OCI-LY1 (cell line): Measurements from ENCODE around the gene USP40.
A peak's percentile ranks its signal among the peaks of the same experiment; 100 is the strongest.

Experiments used
- H2AFZ ChIP-seq: fragments of 200-600 bp; sonication (generic), shearing (Covaris generic); 2 replicates; pipeline ENCODE4 v1.6.0; 2014; ENCODE audit warnings: antibody characterized with exemption, mild to moderate bottlenecking, low read length
- H3F3A ChIP-seq: fragments of 200-600 bp; sonication (generic), shearing (Covaris generic); 2 replicates; pipeline ENCODE4 v1.6.0; 2014; ENCODE audit warnings: mild to moderate bottlenecking, antibody characterized with exemption, low read length, moderate library complexity; ENCODE audit not compliant: insufficient read depth
- H3K27ac ChIP-seq: fragments of 200-600 bp; sonication (generic); 2 replicates; pipeline ENCODE4 v1.5.1; 2014; ENCODE audit warnings: low read length, mixed run types, mild to moderate bottlenecking, low read depth; ENCODE audit not compliant: poor library complexity, severe bottlenecking
- H3K27me3 ChIP-seq: fragments of 200-600 bp; sonication (generic); 2 replicates; pipeline ENCODE4 v1.6.0; 2014; ENCODE audit warnings: antibody characterized with exemption, mild to moderate bottlenecking, low read length, moderate library complexity; ENCODE audit not compliant: insufficient read depth
- H3K36me3 ChIP-seq: fragments of 200-600 bp; sonication (generic); 2 replicates; pipeline ENCODE4 v1.6.1; 2014; ENCODE audit warnings: mild to moderate bottlenecking, antibody characterized with exemption, low read length, moderate library complexity, mixed read lengths; ENCODE audit not compliant: insufficient read depth
- H3K4me1 ChIP-seq: fragments of 200-600 bp; sonication (generic); 2 replicates; pipeline ENCODE4 v1.5.1; 2014; ENCODE audit warnings: mild to moderate bottlenecking, low read length, moderate library complexity; ENCODE audit not compliant: insufficient read depth, severe bottlenecking
- H3K4me2 ChIP-seq: fragments of 200-600 bp; sonication (generic), shearing (Covaris generic); 2 replicates; pipeline ENCODE4 v1.6.1; 2014; ENCODE audit warnings: low read length
- H3K4me3 ChIP-seq: fragments of 200-600 bp; sonication (generic); 2 replicates; pipeline ENCODE4 v1.5.1; 2014; ENCODE audit warnings: low read length, low read depth, mild to moderate bottlenecking, mixed read lengths; ENCODE audit not compliant: poor library complexity, severe bottlenecking
- H3K79me2 ChIP-seq: fragments of 200-600 bp; shearing (Covaris generic); 2 replicates; pipeline ENCODE4 v1.6.1; 2016; ENCODE audit warnings: mixed run types, low read length, mixed read lengths; ENCODE audit not compliant: insufficient read depth
- H3K9ac ChIP-seq: fragments of 200-600 bp; sonication (generic), shearing (Covaris generic); 2 replicates; pipeline ENCODE4 v1.6.1; 2014; ENCODE audit warnings: mild to moderate bottlenecking, low read length, mixed read lengths
- H3K9me2 ChIP-seq: fragments of 200-600 bp; sonication (generic), shearing (Covaris generic); 2 replicates; pipeline ENCODE4 v1.6.1; 2014; ENCODE audit warnings: low read depth, mild to moderate bottlenecking, low read length, mixed read lengths
- H3K9me3 ChIP-seq: fragments of 200-600 bp; shearing (Covaris generic); 2 replicates; pipeline ENCODE4 v1.6.1; 2014; ENCODE audit warnings: low read length, mixed read lengths
- H4K20me1 ChIP-seq: fragments of 200-600 bp; sonication (generic), shearing (Covaris generic); 2 replicates; pipeline ENCODE4 v1.6.0; 2016; ENCODE audit warnings: mild to moderate bottlenecking, low read length; ENCODE audit not compliant: insufficient read depth
- EZH2 ChIP-seq: fragments of 200-600 bp; sonication (generic), shearing (Covaris generic); IDR thresholded peaks from 2 replicates; pipeline ENCODE4 v1.8.0; 2017; ENCODE audit warnings: borderline replicate concordance, mixed run types, mild to moderate bottlenecking, antibody characterized with exemption, low read length, moderate library complexity, mixed read lengths
- TF ChIP-seq, protein P1 (sequence below): fragments of 200-600 bp; sonication (generic), shearing (Covaris generic); IDR thresholded peaks from 2 replicates; pipeline ENCODE4 v1.5.1; 2017; ENCODE audit warnings: mild to moderate bottlenecking, antibody characterized with exemption, low read length, moderate library complexity, mixed read lengths

Gene USP40

DNA sequence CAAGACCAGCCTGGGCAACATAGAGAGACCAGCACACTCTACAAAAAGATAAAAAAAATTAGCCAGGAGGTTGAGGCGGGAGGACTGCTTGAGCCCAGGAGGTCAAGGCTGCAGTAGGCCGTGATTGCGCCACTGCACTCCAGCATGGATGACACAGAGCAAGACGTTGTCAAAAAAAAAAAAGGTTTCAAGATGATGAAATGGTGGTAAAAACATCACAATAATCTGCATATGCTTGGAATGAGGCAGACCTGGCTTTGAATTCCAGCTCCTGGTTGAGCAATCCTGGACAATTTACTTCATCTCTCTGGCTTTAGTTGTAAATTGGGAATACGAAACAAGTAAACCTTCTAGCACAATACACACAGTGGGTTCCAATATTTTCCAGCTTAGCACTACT lies 24.1 kb downstream of the USP40 start:
- H3K27ac ChIP-seq, result no peak overlapping the region
- no peaks in the 10 kb centered on the region for H3K27me3 ChIP-seq
- H3K4me2 ChIP-seq, result no peak overlapping the region
- H3K4me1 ChIP-seq, result peaks cover 16% of the 10 kb centered on the region
- no peak overlapping the region for H3K4me3 ChIP-seq
- no peaks in the 10 kb centered on the region for H4K20me1 ChIP-seq
- H3K36me3 ChIP-seq, result no peaks in the 10 kb centered on the region
- H3F3A ChIP-seq, result no peaks in the 10 kb centered on the region
- no peaks in the 10 kb centered on the region for H3K79me2 ChIP-seq
- no peaks in the 10 kb centered on the region for H3K9me3 ChIP-seq
- no peak overlapping the region for H2AFZ ChIP-seq
- no peaks in the 10 kb centered on the region for H3K9me2 ChIP-seq
- no peak for TF ChIP-seq EZH2
- TF ChIP-seq, protein P1, sequence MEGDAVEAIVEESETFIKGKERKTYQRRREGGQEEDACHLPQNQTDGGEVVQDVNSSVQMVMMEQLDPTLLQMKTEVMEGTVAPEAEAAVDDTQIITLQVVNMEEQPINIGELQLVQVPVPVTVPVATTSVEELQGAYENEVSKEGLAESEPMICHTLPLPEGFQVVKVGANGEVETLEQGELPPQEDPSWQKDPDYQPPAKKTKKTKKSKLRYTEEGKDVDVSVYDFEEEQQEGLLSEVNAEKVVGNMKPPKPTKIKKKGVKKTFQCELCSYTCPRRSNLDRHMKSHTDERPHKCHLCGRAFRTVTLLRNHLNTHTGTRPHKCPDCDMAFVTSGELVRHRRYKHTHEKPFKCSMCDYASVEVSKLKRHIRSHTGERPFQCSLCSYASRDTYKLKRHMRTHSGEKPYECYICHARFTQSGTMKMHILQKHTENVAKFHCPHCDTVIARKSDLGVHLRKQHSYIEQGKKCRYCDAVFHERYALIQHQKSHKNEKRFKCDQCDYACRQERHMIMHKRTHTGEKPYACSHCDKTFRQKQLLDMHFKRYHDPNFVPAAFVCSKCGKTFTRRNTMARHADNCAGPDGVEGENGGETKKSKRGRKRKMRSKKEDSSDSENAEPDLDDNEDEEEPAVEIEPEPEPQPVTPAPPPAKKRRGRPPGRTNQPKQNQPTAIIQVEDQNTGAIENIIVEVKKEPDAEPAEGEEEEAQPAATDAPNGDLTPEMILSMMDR, result no peak
- H3K9ac ChIP-seq, result no peak overlapping the region

GRCh38 chr2:233538741-233539140 lies 27.8 kb downstream of the USP40 start:
- peaks cover 13% of the 10 kb centered on the region for H3K4me1 ChIP-seq
- no peaks in the 10 kb centered on the region for H3K36me3 ChIP-seq
- no peak overlapping the region; the same call in 1 of the 2 replicates for H2AFZ ChIP-seq
- TF ChIP-seq, protein P1, result no peak
- TF ChIP-seq EZH2, result no peak
- no peaks in the 10 kb centered on the region for H3K9me2 ChIP-seq
- H3K4me2 ChIP-seq, result no peak overlapping the region
- H3K79me2 ChIP-seq, result no peaks in the 10 kb centered on the region
- H3K9ac ChIP-seq, result no peak overlapping the region
- H3K27ac ChIP-seq, result peak overlapping the region; percentile 40
- no peaks in the 10 kb centered on the region for H3F3A ChIP-seq
- H3K9me3 ChIP-seq, result no peaks in the 10 kb centered on the region
- H4K20me1 ChIP-seq, result no peaks in the 10 kb centered on the region
- no peaks in the 10 kb centered on the region for H3K27me3 ChIP-seq
- H3K4me3 ChIP-seq, result no peak overlapping the region

GRCh38 chr2:233535271-233535670 lies 31.3 kb downstream of the USP40 start:
- TF ChIP-seq, protein P1, result no peak
- no peak for TF ChIP-seq EZH2
- no peak overlapping the region for H3K4me3 ChIP-seq
- peaks cover 13% of the 10 kb centered on the region for H3K4me1 ChIP-seq
- no peaks in the 10 kb centered on the region for H3K36me3 ChIP-seq
- no peaks in the 10 kb centered on the region for H3F3A ChIP-seq
- no peak overlapping the region for H2AFZ ChIP-seq
- no peak overlapping the region for H3K4me2 ChIP-seq
- H3K9ac ChIP-seq, result no peak overlapping the region
- H3K9me2 ChIP-seq, result no peaks in the 10 kb centered on the region
- no peaks in the 10 kb centered on the region for H4K20me1 ChIP-seq
- no peaks in the 10 kb centered on the region for H3K79me2 ChIP-seq
- no peaks in the 10 kb centered on the region for H3K27me3 ChIP-seq
- H3K9me3 ChIP-seq, result no peaks in the 10 kb centered on the region
- no peak overlapping the region for H3K27ac ChIP-seq
